H7 (cell line): ENCODE measurements around the gene SP6. TPM values are rescaled to one million over a fixed set of nuclear protein-coding genes. Genes with fewer than 3 reads are reported as not detected.
A peak's percentile ranks its signal among the peaks of the same experiment; 100 is the strongest.

Experiments used
- DNase-seq: peaks from one replicate; pipeline ENCODE4 v3.0.0; 2012
- H3K27me3 ChIP-seq: 2 replicates; pipeline ENCODE4 v1.6.0; 2011; ENCODE audit warnings: mild to moderate bottlenecking, low read length; ENCODE audit not compliant: control insufficient read depth, insufficient read depth
- H3K36me3 ChIP-seq: replicated peaks from 2 replicates; pipeline ENCODE4 v1.5.1; 2011; ENCODE audit warnings: low read length; ENCODE audit not compliant: control insufficient read depth, insufficient read depth
- H3K4me3 ChIP-seq: 2 replicates; pipeline ENCODE4 v1.5.1; 2011; ENCODE audit warnings: low read depth, mild to moderate bottlenecking, control low read depth, low read length, moderate library complexity; ENCODE audit not compliant: insufficient read depth
- total RNA-seq: library from RNA; depleted of rRNA; stranded (reverse); fragments of >200 nt; shearing (Covaris generic); gene quantifications from 2 replicates; pipeline ENCODE4 v1.2.3, GENCODE V29; 2014

Gene SP6
- total RNA-seq, 1 experiment from 2014 or later = 0.10 TPM

GRCh38 chr17:47840001-47840741, 10.8 kb downstream of the SP6 start:
- Histone ChIP-seq H3K36me3 (peaks cover 7% of the 10 kb centered on the region), H3K27me3 (peaks cover 16% of the 10 kb centered on the region), H3K4me3 (peak overlapping the region; percentile 92)
- DNase-seq = peak; percentile 46

GRCh38 chr17:47839071-47839470, 11.9 kb downstream of the SP6 start:
- Histone ChIP-seq H3K36me3 (peaks cover 7% of the 10 kb centered on the region), H3K4me3 (no peak overlapping the region), H3K27me3 (peaks cover 8% of the 10 kb centered on the region)
- DNase-seq = peak; percentile 33

DNA sequence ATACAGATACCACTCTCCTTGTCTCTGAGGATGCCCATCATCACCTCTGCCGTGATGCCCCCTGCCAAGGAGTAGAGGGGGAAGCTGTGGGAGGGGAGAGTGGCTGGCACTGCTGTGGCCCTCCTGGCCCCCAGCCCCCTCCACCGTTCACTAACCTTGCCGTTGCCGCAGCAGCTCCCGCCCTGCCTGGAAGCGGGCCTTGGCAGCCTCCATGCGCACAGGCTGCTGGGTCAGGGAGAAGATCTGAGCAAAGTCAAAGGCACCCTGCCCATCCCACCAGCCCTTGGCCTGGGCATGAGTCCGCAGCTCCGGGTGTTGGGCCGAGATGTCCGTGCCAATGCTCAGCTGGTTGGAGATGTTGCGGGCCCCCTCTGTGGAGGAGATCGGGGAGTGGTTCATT, 12.3 kb downstream of the SP6 start:
- Histone ChIP-seq H3K27me3 (peaks cover 7% of the 10 kb centered on the region), H3K4me3 (no peak overlapping the region), H3K36me3 (peaks cover 7% of the 10 kb centered on the region)
- DNase-seq = no peak

DNA sequence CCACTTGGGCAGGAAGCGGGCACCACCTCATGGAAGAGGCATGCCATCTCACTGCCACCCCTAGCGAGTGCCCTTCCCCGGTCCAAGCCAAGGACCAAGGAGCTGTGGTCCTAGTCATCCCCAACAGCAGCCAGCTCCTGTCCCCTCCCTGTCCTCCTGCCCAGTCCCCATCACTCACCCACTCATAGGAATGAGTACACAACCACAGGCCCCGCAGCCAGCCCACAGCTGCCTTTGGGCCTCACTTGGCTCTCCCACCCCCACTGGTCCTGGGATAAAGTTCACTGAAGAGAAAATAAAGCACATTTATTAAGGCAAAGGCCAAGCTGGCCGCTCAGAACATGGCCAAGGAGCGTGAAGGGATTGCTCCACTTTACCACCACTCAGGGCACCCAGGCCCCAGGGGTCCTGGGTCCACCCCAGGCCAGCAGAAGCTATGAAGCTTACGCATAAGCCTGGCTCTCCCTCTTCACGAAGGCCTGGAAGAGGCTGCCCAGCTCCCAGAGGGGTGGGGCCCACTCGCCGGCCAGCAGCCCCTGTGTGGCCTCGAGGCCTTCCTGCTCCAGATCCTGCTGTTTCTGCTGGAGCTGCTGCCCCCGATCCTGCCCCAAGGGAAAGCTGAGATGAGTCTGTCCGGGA, 13.4 kb downstream of the SP6 start:
- Histone ChIP-seq H3K36me3 (peaks cover 7% of the 10 kb centered on the region), H3K27me3 (peaks cover 6% of the 10 kb centered on the region; the same call in 1 of the 2 replicates), H3K4me3 (no peak overlapping the region)
- DNase-seq = no peak

DNA sequence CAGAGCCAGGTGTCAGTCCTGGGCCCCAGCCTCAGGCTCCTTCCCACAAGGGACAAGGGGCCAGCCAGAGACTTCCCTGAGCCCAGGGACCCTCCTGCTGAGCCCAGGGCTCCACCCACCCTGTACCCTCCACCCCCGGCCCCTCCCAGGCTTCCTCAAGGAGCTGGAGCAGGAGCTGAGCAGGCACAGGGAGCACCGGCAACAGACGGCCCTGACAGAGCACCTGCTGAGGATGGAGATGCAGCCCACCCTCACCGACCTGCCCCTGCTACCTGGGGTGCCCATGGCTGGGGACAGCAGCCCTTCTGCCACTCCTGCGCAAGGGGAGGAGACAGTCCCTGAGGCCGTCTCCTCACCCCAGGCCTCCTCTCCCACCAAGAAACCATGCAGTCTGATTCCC, 14.4 kb downstream of the SP6 start:
- Histone ChIP-seq H3K36me3 (peaks cover 7% of the 10 kb centered on the region), H3K4me3 (no peak overlapping the region), H3K27me3 (peaks cover 6% of the 10 kb centered on the region; the same call in 1 of the 2 replicates)
- DNase-seq = peak; percentile 49

GRCh38 chr17:47834756-47835155, 16.2 kb downstream of the SP6 start:
- H3K4me3 ChIP-seq = no peak overlapping the region
- no peaks in the 10 kb centered on the region for H3K27me3 ChIP-seq
- DNase-seq = no peak
- peaks cover 7% of the 10 kb centered on the region for H3K36me3 ChIP-seq

DNA sequence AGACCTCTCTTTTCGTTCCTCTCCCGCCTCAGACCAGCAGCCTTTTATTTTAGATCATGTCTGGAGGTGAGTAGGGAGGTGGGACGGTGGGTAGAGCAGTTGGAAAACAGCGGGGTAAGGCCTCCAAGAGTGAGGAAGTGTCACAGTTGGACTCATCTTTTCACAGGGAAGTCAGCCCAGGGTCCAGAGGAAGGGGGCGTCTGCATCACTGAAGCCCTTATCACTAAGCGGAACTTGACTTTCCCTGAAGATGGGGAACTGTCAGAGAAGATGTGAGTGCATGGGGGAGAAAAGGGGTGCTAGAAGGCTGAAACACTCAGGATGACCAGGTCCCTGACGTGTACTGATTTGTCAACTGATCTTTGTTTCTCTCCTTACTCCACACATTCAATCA, 19.0 kb downstream of the SP6 start:
- no peak overlapping the region for H3K4me3 ChIP-seq
- no peaks in the 10 kb centered on the region for H3K27me3 ChIP-seq
- no peak for DNase-seq
- peaks cover 12% of the 10 kb centered on the region for H3K36me3 ChIP-seq

DNA sequence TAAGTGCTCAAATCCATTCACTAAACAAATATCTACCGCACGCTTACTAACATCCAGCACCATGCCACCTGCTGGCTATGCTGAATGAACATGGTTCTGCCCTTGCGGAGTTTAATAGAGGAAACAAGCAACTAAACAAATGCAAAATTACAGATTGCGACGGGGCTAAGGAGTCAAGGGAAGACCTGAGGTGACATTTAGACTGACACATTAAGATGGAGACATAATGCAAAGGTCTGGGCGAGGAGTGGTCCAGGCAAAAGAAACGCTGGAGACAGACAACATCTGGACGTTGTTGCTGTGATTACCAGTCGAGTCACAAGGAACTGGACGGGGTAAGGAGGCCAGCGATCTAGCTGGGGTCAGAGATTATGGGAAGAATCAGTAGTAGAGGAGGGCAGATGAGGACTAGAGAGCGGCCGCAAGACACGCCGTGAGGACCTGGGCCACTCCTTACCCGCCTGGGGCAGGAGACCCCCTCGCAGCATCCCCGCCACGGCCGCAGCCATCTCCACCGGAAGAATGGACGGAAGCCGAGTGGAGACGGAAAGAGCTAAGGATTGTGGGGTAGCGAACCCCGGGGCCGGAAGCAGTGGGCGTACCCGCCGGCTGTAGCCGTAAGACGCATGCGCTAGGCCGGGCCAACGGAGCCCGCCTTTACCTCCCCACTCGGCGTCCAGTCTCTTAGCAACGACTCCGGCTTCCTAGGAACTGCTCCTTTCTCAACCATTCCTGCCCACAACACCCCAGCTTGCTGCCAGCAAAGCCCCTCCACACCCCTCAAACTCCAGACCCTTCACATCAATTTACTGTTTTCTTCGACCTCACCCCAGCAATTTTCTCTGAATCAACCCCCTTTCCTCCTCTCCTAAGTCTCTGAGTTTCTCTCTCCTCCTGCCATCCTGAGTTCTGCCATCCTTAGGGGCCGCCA, 19.7 kb downstream of the SP6 start, which contains the start of the genes LRRC46 and MRPL10:
Gene LRRC46 (plus strand): TSS at position 668 of the 931 bp plus-strand sequence. CDS start 320 bp downstream, outside the sequence.
Gene MRPL10 (minus strand): TSS at position 539 of the 931 bp plus-strand sequence. CDS start 30 bp downstream, at position 509.
- DNase-seq = peak; percentile 99
- Histone ChIP-seq H3K4me3 (peak within 1 kb of the TSS; percentile 70), H3K27me3 (no peaks in the 10 kb centered on the region), H3K36me3 (peaks cover 14% of the 10 kb centered on the region)

DNA sequence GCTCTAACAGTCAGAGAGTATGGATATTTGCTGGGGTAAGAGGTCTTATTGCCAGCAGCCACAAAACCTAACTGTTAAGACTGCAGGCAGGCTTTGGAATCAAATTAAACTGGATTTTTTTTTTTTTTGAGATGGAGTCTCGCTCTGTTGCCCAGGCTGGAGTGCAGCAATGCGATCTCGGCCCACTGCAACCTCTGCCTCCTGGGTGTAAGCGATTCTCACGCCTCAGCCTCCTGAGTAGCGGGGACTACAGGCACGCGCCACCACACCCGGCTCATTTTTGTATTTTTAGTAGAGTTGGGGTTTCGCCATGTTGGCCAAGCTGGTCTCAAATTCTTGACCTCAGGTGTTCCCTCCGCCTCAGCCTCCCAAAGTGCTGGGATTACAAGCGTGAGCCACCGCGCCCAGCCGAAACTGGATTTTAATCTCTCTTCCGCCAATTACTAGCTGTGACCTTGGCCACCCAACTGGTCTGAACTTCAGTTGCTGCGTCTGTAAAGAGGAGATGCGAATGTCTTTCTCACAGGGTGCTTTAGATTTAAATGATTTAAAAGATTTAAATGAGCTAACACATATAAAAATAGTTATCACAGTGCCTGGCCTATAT, 20.5 kb downstream of the SP6 start:
- Histone ChIP-seq H3K27me3 (no peaks in the 10 kb centered on the region), H3K4me3 (peak overlapping the region; percentile 70), H3K36me3 (peaks cover 10% of the 10 kb centered on the region)
- DNase-seq = no peak

DNA sequence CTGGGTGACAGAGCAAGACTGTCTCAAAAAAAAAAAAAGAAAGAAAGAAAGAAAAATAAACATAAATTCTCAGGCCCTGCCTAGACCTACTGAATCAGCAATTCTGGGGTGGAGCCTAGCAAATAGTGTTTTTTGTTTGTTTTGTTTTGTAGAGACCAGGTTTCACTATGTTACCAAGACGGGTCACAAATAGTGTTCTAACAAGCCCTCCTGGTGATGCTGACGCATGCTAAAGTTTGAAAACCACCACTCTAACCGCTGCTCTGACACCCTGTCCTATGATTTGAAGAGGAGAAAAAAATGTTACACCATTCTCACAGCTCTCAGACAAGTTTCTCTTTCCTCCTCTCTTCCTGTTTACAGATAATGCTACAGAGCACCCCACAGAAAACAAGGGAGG, 21.1 kb downstream of the SP6 start:
- H3K4me3 ChIP-seq = no peak overlapping the region
- H3K27me3 ChIP-seq = no peaks in the 10 kb centered on the region
- peaks cover 10% of the 10 kb centered on the region for H3K36me3 ChIP-seq
- DNase-seq = no peak

DNA sequence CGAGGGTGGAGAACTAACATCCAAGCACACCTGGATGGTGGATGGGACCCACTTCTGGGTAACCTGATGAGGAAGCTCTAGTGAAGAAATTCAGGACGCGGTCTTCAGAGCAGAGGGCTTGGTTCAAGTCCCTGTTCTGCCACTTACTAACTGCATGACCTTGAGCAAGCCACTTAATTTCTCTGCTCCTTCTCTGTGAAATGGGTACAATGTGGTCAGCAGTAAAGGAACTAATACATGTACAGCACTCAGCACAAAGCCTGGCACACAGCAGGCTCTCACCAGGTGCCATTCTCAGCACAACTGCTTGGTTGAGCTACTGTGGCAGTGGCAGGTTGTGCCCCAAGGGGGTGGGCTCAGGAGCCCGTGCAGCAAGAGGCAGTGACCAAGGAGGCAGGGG, 27.4 kb downstream of the SP6 start:
- Histone ChIP-seq H3K4me3 (no peak overlapping the region), H3K27me3 (no peaks in the 10 kb centered on the region), H3K36me3 (peaks cover 19% of the 10 kb centered on the region)
- DNase-seq = no peak

GRCh38 chr17:47822785-47823184, 28.2 kb downstream of the SP6 start:
- H3K27me3 ChIP-seq = no peaks in the 10 kb centered on the region
- DNase-seq = no peak

DNA sequence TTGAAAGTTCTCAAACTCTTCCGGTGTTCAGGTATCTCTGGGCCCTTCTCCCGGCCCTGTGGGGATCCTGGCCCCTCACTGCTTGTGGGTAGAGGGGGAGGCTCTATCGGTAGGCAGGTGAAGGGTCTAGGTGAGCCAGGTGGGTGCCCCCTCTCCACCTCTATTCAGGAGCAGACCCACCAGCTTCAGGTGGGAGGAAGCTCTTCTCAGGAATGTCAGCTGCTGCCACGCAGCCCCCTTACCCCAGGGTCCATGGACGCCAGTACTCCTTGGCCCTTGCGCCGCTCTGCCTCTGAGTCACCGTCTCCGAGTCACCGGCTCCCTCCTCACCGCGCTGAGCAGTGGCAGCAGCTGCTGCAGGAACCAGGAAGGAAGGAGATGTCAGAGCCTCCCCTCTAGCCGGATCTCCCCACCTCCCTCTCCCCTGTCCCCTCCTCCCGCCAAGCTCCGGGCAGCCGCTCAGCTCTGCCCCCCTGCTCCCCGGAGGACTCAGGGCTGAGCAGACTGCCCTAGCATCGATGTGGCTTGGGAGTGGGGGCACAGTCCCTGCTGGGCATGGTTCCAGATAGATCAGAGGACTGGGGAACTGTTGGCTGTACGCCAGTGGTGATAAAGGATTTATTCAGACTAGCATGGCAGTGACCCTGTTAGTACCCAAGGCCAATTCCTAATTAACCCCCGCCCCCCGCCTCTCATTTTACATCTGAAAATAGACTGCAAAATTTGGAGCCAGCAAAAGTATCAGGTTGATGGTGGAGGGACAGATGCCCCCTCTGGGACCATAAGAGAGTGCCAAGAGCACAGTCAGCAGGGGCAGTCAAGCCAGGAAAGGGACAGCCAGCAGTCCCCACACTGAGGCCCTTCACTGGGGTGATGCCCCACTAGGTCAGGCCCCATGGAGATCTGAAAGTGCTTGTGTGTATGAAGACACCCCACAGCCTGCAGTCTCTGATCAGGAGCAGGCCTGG, 29.3 kb downstream of the SP6 start, which contains the start of gene OSBPL7:
Gene OSBPL7 (minus strand): TSS at position 371 of the 968 bp plus-strand sequence. CDS start 1,516 bp downstream, outside the sequence.
- peak; percentile 95 for DNase-seq
- Histone ChIP-seq H3K27me3 (no peaks in the 10 kb centered on the region), H3K4me3 (peak within 1 kb of the TSS; percentile 67)

More at GRCh38 chr17:47822785-47823184, 28.2 kb downstream of the SP6 start:
- Histone ChIP-seq H3K36me3 (peaks cover 15% of the 10 kb centered on the region), H3K4me3 (no peak overlapping the region)

More for the DNA sequence above, 29.3 kb downstream of the SP6 start, which contains the start of gene OSBPL7:
- H3K36me3 ChIP-seq = peaks cover 10% of the 10 kb centered on the region
